ENCODE results near the gene MAVS. TPM values are rescaled to one million over a fixed set of nuclear protein-coding genes. Genes with fewer than 3 reads are reported as not detected.
A peak's percentile ranks its signal among the peaks of the same experiment; 100 is the strongest.

The MAVS gene
- total RNA-seq, 1 donor from 2014 or later: 44.9 TPM

DNA sequence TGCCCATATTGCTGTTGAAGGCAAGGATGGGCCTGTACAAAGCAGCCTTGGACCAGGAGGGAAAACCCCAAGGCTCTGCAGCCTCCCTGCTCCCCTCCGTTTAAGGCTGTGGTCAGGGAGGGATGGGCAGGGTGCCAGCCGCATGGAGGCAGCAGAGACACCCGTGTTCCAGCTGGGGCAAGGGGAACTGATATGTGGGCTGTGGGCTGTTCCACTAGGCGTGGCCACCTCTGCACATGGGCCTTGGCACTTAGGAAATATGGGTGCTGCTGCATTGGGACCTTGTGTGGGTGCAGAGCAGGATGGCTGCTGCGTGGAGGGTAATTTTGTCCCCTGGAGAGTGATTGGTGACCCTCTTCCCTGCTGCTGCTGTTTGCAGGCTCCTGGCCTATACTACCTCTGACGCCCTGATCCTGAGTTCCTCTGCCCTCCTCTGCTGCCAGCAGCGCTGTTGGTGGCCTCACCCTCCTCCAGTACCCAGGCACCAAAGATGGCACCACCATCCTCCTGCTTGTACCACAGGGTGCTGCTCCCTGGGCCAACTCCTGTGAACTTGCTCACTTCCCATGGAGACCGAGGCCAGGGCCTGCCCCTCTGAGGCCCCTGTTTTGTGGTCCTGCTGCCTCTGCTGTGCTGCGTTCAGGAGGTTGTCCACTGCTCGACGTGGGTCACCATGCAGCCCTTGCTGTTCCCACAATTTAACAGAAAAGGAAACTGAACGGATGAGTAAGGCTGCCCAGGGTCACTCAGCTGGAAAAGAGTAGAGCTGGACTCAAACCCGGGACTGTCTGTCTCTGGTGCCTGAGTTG lies 77.9 kb downstream of the MAVS start:
- Histone ChIP-seq H3K4me1 (peaks cover 69% of the 10 kb centered on the region), H3K9me3 (replicated peaks) (no peaks in the 10 kb centered on the region), H3K4me3 (no peak overlapping the region), H3K27ac (replicated peaks) (no peak overlapping the region), H3K36me3 (peaks cover 52% of the 10 kb centered on the region), H3K27me3 (ENCODE audit: low read depth) (no peaks in the 10 kb centered on the region)
- intact Hi-C loops (cut with micrococcal nuclease): no loop called here
- DNase-seq: peak; percentile 63
- TF ChIP-seq, protein P1, sequence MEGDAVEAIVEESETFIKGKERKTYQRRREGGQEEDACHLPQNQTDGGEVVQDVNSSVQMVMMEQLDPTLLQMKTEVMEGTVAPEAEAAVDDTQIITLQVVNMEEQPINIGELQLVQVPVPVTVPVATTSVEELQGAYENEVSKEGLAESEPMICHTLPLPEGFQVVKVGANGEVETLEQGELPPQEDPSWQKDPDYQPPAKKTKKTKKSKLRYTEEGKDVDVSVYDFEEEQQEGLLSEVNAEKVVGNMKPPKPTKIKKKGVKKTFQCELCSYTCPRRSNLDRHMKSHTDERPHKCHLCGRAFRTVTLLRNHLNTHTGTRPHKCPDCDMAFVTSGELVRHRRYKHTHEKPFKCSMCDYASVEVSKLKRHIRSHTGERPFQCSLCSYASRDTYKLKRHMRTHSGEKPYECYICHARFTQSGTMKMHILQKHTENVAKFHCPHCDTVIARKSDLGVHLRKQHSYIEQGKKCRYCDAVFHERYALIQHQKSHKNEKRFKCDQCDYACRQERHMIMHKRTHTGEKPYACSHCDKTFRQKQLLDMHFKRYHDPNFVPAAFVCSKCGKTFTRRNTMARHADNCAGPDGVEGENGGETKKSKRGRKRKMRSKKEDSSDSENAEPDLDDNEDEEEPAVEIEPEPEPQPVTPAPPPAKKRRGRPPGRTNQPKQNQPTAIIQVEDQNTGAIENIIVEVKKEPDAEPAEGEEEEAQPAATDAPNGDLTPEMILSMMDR (IDR thresholded peaks at IDR 0.05; ENCODE audit: borderline replicate concordance): no peak

DNA sequence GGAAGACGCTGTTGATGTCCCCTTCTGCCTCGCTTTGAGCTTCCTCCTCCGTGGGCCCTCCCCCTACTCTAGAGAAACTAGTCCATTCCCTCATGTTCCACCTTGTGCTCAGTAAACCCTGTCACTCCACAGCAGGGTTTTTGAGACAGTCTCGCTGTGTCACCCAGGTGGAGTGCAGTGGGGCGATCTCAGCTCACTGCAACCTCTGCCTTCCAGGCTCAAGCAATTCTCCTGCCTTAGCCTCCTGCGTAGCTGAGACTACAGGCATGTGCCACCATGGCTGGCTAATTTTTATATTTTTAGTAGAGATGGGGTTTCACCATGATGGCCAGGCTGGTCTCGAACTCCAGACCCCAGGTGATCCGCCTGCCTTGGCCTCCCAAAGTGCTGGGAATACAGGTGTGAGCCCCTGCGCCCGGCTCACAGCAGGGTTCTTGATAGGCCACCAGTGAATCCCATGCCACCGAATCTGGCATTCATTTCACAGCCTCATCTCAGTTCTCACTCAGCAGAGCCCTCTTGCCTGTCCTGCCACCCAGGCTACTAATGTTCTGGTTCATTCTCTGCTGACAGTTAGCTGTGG lies 78.6 kb downstream of the MAVS start:
- Histone ChIP-seq H3K36me3 (peaks cover 45% of the 10 kb centered on the region), H3K27me3 (ENCODE audit: low read depth) (no peaks in the 10 kb centered on the region), H3K27ac (replicated peaks) (no peak overlapping the region), H3K9me3 (replicated peaks) (no peaks in the 10 kb centered on the region), H3K4me3 (no peak overlapping the region), H3K4me1 (peaks cover 73% of the 10 kb centered on the region)
- intact Hi-C loops (cut with micrococcal nuclease): no loop called here
- TF ChIP-seq, protein P1 (IDR thresholded peaks at IDR 0.05; ENCODE audit: borderline replicate concordance): no peak
- DNase-seq: no peak

Small RNA genes lying within 50 kb of the gene (microRNA-seq; reads per million reads assigned to microRNA genes)
- gene MIR103A2 (not detected), gene MIR103B2 (not detected)

Other genes starting within 250 kb of the MAVS start
- gene GFRA4, start 183.4 kb upstream of the MAVS start, total RNA-seq: not detected
- gene ADAM33, start 164.8 kb upstream of the MAVS start, total RNA-seq: 10.8 TPM
- gene SIGLEC1, start 134.2 kb upstream of the MAVS start, total RNA-seq: 6.4 TPM
- gene HSPA12B, start 114.1 kb upstream of the MAVS start, total RNA-seq: 12.5 TPM
- gene ADISSP, start 79.1 kb upstream of the MAVS start, total RNA-seq: 10.2 TPM
- gene SPEF1, start 65.4 kb upstream of the MAVS start, total RNA-seq: 0.33 TPM
- 70.7 TPM for gene CENPB, start 60.1 kb upstream of the MAVS start, total RNA-seq
- gene CDC25B, start 50.5 kb upstream of the MAVS start, total RNA-seq: 8.1 TPM
- 11.3 TPM for gene AP5S1, start 26.3 kb upstream of the MAVS start, total RNA-seq
- gene PANK2, start 42.6 kb downstream of the MAVS start, total RNA-seq: 16.4 TPM
- 5.1 TPM for gene RNF24, start 168.7 kb downstream of the MAVS start, total RNA-seq

Data from left ventricle myocardium inferior (tissue), 1 donor.